HG03159 (cell line): ENCODE results near the gene OSGEPL1.
"Not testable (repeated sequence)": the region's sequence is repeated elsewhere in the genome, so short reads cannot be mapped to it uniquely, and the experiment has no call there.

Experiments
- ATAC-seq: cut with Tn5 transposase; IDR thresholded peaks from one replicate; pipeline ENCODE4 v1.9.1; 2021; ENCODE audit warnings: mild to moderate bottlenecking, moderate library complexity; ENCODE audit not compliant: unreplicated experiment

The OSGEPL1 gene

DNA sequence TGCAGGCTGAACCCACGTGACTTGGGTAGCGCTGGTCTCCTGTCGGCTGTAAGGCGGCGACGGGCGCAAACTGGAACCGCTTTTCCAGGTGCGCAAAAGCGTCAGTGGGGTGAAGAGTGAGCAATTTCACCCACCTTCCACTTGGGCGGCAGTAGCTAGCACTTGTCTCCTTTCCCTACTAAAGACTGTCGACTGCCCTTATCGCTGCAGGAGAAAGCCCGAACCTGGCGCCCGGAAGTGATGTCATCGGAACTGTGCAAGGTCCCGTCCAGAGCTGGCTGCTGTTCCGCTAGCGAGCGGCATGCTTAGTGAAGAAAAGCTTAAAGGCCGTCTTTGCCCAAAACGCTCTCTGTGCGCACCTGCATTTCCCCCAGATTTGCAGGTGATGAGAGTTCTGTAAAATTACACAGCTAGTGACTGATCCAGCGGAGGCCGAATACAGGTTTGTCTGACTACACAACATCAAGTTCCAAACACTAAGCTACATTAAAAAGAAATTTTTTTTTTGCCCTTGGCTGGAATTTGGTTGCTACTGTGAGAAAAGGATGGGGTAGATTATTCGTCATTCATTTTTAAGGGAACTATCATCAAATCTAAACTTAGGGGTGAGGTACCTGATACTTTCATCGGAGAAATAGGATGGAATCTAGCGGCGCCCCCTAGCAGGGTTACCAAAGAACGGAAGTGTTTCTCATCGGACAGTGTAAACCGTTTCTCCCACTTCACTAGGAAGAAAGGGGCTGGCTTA is at the start of gene OSGEPL1:
TSS of gene OSGEPL1 (minus strand) at position 242 of the 748 bp plus-strand sequence. CDS start 1,152 bp downstream, outside the sequence.
- peak; percentile 96 for ATAC-seq

DNA sequence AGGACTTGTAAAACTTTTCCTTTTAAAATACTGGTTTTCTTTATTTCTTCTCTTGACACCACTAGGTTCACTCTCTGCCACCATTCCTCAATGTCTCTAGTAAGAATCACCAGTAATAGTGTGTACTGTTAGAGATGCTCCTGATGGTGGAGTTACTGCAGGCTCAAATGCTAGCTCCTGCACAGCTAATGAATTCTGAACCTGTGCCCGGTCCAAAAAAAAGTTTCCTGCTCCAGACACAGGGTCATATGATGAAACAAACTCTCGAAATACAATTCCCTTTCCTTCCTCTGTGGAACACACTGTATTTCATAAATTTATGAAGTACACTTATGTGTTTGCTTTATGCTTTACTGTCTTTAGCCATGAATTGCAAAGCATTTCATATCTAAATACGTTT is 40.8 kb upstream of the OSGEPL1 start:
- ATAC-seq: no peak

DNA sequence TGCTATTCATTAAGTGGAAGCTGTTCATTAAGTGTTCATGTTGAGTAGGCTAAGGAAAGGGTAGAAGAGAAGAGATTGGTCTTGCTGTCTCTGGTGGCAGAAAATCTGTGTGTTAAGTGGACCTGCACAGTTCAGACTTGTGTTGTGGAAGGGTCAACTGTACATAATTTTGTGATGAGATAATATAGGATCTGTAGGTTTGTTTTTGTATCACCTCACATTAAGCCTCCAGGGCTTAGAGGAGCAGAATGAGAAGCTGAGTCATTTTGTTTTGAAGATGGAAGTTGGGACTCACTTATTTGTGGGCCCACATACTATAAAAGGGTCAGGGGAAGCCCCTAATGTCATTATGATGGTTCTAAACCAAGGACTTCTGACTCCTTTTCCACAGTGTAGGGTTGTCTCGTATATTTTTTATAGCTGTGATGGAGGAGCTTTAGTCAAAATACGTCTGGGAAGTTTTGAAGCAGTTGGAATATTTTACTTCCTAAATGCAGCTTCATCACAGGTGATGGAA is 39.9 kb upstream of the OSGEPL1 start:
- ATAC-seq: no peak

DNA sequence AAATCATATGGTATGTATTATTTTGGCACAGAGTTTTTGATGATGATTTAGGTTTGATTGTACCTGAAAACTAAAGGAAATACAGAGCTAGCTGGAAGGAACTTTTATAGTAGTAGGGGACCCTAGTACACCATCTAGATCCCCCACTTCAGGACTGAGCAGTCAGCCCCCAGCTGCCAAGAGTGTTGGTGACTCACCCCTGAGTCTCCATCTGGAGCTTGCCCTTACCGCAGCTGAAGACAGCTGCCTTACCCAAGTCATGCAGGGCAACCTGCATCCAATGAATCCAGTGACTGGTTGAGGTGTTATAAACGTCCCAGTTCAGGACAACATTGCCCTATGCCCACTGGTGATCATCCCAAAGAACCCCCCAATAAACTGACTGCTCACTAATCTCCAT is 36.9 kb upstream of the OSGEPL1 start:
- no peak for ATAC-seq

- no peak for ATAC-seq
These were observed 36.4 kb upstream of the OSGEPL1 start for GRCh38 chr2:189799030-189799331.

DNA sequence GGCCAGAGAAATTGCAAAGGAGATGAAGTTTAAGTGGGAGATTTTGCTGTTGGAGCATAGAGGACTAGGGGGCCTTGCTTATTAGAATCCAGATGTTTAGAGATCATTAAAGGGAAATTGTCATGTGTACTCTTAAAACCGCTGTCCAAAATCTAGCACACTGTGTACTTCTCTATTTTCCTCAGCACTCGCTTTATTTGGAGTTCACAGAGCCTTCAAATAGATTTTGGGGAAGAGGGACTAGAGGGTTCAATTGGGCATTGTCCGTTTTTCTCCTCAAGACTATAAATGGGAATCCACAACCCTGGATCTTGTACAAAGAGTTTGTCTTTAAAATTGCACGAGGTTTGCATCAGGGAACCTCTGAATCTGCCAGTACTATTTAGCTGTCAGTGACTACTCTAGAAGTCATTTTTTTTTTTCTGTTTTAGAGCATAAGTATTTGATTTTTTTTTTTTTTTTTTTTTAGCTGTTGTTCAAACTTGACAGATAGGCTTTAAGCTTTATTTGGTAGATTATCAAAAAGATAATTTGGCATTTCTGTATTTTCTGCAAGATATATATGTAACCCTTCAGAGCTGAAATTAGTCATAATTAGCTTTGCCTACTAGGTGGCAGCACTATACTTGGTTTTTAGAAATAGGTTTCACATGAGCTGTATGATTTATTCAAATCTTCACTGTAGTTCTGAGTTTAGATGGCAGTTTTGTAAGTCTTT is 35.9 kb upstream of the OSGEPL1 start:
- peak; percentile 84 for ATAC-seq

DNA sequence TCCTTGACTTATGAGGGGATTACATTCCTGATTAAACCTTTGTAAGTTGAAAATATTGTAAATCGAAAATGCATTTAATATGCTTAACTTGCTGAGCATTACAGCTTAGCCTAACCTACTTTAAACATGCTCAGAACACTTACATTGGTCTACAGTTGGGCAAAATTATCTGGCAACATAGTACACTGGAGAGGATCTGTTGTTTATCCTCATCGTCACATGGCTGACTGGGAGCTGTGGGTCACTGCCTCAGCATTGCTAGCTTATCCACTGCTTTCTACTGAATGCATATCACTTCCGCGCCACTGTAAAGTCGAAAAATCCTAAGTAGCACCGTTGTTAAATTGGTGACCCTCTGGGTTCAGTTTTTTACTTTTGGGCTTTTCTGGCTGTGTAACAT is 35.3 kb upstream of the OSGEPL1 start:
- no peak for ATAC-seq

GRCh38 chr2:189794310-189794709 is 31.7 kb upstream of the OSGEPL1 start:
- no peak for ATAC-seq

DNA sequence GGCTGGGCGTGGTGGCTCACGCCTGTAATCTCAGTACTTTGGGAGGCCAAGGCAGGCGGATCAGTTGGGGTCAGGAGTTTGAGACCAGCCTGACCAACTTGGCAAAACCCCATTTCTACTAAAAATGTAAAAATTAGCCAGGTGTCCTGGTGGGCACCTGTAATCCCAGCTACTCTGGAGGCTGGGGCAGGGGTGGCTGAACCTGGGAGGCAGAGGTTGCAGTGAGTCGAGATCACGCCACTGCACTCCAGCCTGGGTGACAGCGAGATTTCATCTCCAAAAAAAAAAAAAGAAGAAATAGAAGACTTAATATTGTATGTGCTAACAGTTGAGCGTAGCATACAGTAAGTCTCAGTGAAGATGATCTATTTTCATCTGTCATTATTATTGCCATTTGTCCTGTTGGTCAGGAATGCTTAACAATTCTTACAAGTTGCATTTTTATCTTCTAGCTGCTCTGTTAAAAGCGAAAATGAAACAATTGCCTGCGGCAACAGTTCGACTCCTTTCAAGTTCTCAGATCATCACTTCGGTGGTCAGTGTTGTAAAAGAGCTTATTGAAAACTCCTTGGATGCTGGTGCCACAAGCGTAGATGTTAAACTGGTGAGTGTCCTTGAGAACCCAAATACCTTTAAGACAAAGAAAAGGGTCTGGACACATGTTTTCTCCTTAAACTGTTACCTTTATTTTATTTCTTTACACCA is 28.9 kb upstream of the OSGEPL1 start:
- ATAC-seq: no peak

DNA sequence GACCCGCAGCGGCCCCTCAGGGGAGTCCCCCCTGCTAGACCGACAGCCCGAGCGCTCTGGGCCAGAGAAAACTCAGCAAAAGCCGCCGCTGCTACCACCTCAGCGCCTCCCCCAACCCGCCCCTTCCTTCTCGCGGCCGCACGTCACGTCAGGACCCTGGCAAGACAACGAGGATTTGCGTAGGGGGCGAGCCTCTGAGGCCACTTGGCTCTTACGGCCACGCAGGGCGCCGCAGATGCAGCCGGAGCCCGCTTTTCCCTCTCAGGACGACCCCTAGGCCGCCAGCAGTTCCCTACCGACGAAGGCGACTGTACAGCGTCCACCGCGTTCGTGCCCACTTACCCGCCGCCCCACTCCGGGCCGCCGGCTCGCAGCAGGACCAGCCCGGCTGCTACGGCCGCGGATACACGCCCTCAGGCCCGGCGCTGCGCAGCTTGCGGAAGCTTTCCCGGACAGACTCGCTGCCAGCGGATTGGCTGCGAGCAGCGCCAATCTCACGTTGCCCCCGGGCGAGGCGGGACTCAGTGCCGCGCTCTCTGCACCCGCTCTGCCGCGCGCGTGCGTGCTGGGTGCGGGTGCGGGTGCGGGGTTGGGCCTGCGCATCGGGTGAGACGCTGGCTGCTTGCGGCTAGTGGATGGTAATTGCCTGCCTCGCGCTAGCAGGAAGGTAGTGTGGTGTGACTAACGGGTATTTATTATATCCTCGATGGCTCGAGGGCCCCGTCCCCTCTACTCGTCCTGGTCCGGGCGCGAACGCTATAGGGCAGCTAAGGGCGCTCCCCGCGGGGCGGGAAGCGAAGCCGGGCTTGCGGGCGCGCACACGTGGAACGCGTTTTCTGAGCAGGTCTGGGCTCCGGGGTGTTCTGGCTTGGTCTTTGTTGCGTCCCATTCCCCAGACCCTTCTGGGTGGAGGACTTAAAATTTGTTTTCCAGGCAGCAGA is 21.6 kb upstream of the OSGEPL1 start, which contains the start of the genes ORMDL1 and PMS1:
TSS of gene ORMDL1 (minus strand) at position 413 of the 941 bp plus-strand sequence. CDS start 1,744 bp downstream, outside the sequence.
TSS of gene PMS1 (plus strand) at position 524 of the 941 bp plus-strand sequence. CDS start 7,360 bp downstream, outside the sequence.
- ATAC-seq: peak; percentile 96

DNA sequence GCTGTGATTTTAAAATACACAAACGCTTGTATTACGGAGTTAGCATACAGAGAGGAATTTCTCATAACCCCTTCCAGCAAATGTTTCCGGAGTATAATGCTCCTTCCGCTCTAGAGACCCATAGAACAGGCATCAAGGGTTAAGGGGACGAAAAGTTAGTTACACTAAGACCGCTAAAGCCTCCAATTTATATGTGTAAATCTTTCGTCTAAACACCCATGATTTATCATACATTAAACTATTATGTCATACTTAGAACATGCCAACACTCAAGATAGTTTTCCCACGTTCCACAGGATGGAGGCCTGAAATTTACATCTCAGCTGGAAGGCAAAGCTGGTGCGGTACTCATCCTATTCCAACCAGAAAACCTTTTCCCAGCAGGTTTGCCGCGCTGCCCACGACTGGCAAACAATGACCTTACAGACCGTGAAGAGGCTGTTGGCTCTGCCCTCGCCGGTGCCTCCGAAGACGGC is 20.9 kb upstream of the OSGEPL1 start:
- ATAC-seq: peak; percentile 11

DNA sequence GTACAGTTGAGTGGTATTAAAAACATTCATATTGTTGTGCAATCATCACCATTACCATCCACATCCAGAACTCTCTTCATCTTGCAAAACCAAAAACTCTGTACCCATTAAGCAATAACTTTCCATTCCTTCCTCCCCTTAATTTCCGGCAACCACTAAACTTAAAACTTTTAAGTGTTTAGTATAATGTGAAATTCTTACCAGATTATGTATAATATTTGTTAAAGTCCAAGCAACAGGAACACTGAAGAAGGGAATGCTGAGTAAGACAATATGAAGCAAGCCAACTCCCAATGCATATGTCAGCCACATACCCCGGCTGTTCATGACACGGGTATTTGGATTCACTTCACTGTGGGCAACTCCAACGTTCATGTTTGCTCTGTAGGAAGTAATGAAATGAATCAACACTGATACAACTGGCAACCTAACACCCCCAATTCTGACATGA is 19.7 kb upstream of the OSGEPL1 start:
- ATAC-seq: no peak

- ATAC-seq: no peak
These were observed 9.6 kb upstream of the OSGEPL1 start for GRCh38 chr2:189772212-189772611.

- no peak for ATAC-seq
These were observed 8.2 kb upstream of the OSGEPL1 start for GRCh38 chr2:189770590-189771322.

GRCh38 chr2:189763908-189764661 is 1.5 kb upstream of the OSGEPL1 start:
- ATAC-seq: no peak

GRCh38 chr2:189762229-189762550 is 402 bp downstream of the OSGEPL1 start:
- ATAC-seq: no peak

GRCh38 chr2:189760154-189760553 is 2.4 kb downstream of the OSGEPL1 start:
- not testable (repeated sequence) for ATAC-seq

GRCh38 chr2:189756311-189756952 is 6.2 kb downstream of the OSGEPL1 start:
- no peak for ATAC-seq
